GM18498 (cell line): ENCODE measurements around the gene TM7SF2.
A peak's percentile ranks its signal among the peaks of the same experiment; 100 is the strongest.
"Not testable (repeated sequence)": the region's sequence is repeated elsewhere in the genome, so short reads cannot be mapped to it uniquely, and the experiment has no call there.

ENCODE experiments used
- ATAC-seq: cut with Tn5 transposase; IDR thresholded peaks from one replicate; pipeline ENCODE4 v1.9.1; 2021; ENCODE audit warnings: mild to moderate bottlenecking, moderate library complexity; ENCODE audit not compliant: unreplicated experiment

TM7SF2 gene

DNA sequence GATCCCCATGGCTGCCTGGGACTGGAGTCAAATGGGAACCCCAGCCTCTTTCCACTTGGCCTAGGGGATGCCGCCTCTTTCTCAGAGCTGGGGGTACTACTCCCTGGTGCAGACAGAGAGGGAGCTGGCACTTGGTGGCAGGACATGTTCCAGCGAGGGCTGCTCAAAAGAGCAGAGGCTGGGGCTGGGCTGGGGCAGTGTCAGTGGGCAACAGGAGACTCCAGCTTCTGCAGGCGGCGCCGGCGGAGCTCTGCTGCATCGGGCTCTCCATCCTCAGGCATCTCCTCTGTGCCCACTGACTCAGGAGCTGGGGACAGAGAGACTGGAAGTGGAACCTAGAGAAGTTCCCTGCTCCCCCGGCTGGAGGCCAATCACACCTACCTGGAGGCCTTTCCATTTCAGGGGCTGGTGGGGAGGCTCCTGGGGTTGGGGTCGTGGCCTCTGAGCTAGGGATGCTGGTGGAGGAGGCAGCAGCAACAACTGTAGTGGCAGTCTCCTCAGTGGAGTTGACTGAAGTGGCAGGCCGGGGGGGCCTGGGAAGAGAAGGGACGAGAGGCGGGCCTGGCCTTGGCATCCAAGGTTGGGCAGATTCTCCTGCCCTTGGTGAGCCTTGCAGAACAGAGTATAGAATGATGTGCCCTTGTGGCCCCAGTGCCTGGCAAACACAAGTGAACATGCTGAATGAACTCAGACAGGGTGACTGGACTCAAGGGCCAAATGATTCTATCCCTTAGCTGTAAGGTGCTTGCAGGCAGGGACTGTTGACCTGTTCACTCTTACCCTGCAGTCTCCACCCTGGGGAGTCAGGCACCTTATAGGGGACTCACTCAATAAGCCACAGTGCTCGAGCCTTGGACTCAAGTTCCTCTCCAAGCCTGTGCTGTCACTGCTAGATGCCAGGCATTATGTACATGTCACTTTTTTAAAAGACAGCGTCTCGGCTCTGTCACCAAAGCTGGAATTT is 16.8 kb downstream of the TM7SF2 start:
- no peak for ATAC-seq

GRCh38 chr11:65129649-65130441 is 18.2 kb downstream of the TM7SF2 start:
- no peak for ATAC-seq

- no peak for ATAC-seq
These were observed 19.2 kb downstream of the TM7SF2 start for GRCh38 chr11:65130631-65131416.

DNA sequence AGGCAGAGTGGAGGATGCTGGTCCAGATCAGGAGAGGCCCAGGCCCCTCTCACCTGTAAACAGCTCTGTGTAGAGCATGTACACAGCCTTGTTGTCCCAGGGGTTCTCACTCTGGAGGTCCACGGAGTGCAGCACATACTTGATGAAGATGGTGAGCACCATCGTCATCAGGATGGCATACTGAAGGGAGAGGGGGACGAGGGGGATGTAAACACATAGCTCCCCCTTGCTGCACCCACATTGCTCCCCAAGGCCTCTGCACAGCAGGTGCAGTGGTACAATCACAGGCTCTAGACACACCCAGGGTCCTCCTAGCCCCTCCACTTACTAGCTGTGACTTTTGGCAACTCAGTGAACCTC is 19.7 kb downstream of the TM7SF2 start:
- ATAC-seq, result no peak

DNA sequence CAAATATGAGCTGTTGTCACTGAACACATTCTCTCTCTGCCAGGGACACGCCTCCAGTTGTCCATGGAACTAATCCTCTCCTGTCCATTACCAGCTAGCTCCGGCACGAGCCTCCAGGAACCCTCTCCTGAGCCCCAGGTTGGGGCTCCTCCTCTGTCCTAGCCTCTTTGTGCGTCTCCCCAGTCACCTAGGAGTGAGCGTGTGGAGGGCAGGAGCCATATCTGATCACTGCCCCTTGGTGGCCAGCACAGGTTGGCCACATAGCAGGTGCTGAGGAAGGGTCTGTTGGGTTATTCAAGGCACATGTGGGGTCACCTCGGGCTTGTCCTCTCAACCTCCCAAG is 20.2 kb downstream of the TM7SF2 start:
- no peak for ATAC-seq

DNA sequence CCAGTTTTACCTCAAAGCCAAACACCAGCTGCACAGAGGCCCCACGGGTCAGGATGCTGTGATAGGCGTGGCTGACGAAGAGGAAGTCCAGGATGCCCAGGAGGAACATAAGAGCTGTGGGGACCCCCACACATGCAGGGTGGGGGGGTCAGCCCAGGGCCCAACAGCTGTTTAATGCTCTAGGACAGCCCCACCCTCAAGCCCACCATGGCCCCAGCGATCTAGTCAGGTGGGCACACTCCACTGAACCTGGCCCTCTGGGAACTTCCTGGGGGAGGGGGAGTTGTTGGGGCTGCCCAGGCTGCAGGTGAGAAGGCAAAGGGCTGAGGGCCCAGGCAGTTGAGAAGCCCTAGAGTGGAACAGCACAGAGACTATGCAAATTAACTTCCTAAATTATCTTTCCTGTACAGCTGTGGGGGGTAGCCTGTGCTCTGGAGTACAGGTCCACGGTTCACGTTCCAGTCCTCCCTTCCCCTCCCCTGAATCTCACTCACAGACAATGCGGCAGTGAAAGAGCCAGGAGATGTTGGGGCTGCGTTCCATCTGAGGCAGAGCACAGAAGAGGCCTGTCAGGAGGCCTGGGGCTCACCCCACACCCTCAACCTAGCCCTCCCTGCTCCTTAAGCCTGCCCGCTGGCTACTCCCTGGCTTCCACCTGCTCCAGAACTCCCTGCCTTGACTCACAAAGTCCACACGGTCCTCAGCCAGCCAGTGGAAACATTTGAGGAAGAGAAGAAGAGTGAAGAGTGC is 20.7 kb downstream of the TM7SF2 start:
- ATAC-seq, result peak; percentile 36

GRCh38 chr11:65132988-65133700 is 21.5 kb downstream of the TM7SF2 start:
- ATAC-seq, result no peak

GRCh38 chr11:65133724-65134123 is 22.1 kb downstream of the TM7SF2 start:
- no peak for ATAC-seq

DNA sequence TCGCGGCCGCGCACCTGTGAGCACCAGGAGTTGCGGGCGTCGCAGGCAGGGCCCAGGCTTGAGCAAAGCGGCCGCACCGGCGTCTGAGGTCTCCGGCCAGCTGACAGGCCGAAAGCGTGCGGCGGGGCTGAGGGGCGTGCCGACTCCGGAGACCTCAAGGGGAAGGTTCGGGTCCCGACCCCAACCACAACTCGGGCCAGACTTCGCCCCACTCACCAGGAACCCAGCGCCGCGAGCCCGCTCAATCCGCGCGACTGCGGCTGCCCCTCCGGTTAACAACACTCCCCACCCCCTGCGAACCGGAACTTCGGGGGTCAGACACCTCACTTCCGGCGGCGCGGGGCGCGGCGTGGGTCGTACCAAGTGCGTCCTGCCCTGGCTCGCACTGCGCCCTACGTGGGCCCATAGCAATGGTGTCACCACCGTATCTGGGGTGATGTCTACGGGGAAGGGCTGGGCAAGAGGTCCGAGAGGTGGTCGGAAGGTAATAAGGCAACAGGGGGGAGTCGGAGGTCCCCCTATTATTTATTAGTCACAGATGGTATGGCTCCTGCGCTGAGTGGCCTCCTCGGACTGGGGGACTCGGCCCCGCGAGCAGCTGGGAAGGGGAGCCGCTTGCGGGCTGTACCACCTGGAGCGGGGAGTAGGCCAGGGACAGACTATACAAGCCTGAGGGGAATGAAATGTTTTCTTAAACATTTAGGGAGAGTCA is 22.7 kb downstream of the TM7SF2 start, which contains the start of gene SYVN1:
Gene SYVN1, minus strand, starts transcription at position 280 of the 712 bp plus-strand sequence. CDS start 918 bp downstream, outside the sequence.
- ATAC-seq, result peak; percentile 65

GRCh38 chr11:65134952-65135632 is 23.4 kb downstream of the TM7SF2 start:
- ATAC-seq, result peak; percentile 71

- ATAC-seq, result no peak
These were observed 24.0 kb downstream of the TM7SF2 start for GRCh38 chr11:65135633-65136145.

- ATAC-seq, result no peak
These were observed 24.9 kb downstream of the TM7SF2 start for GRCh38 chr11:65136515-65137096.

- no peak for ATAC-seq
These were observed 30.3 kb downstream of the TM7SF2 start for GRCh38 chr11:65141896-65142494.

- ATAC-seq, result no peak
These were observed 35.8 kb downstream of the TM7SF2 start for GRCh38 chr11:65147352-65148075.

DNA sequence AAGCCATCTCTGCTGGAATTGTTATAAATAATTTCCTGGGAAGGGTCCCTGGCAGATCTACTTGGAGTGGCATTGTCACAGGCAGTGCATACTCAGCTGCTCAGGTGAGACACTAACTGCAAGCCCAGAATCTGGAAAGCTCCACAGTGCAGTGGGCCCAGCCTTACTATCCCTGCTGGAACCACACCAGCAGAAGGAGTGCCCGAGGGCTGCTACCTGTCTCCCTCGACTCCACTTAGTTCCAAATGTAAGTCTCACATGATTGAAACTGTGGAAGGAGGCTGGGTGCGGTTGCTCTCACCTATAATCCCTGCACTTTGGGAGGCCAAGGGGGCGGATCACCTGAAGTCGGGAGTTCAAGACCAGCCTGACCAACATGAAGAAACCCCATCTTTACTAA is 37.0 kb downstream of the TM7SF2 start:
- no peak for ATAC-seq

GRCh38 chr11:65150131-65150508 is 38.4 kb downstream of the TM7SF2 start:
- ATAC-seq, result not testable (repeated sequence)
